ENCODE measurements around the gene SPHKAP. TPM values are rescaled to one million over a fixed set of nuclear protein-coding genes. Genes with fewer than 3 reads are reported as not detected.

SPHKAP gene
- total and polyA plus RNA-seq, 2 of the 4 experiments (the other 2 are of a cell fraction): not detected

DNA sequence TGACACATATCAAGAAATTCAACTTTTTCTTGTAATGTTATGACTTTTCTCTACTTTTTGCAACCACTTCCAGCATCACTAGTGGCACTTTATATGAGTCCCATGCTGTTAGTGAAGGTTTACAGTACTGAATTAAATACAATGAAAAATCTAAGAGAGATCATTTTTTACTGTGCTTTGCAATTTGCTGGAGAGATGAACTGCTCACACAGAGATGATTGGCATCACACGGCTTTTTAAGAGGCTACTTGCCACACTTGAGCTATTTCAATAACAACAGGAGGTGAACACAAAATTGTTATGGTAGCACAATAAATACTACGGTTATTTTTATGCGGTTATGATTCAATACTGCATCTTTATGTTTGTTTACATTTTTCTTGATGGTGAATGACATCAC is 221.2 kb downstream of the SPHKAP start:
- H3K18ac ChIP-seq (ENCODE audit: low read depth, low read length): no peak overlapping the region
- H3K4me3 ChIP-seq (ENCODE audit: insufficient read depth, low read depth, low read length): no peak overlapping the region
- H3K56ac ChIP-seq (ENCODE audit: extremely low read depth, insufficient read depth, low read length): no peak overlapping the region
- DNase-seq (no peak), ATAC-seq (ENCODE audit: low read depth) (no peak)
- H4K20me1 ChIP-seq (ENCODE audit: insufficient read depth, low read length): no peaks in the 10 kb centered on the region
- H4K5ac ChIP-seq (ENCODE audit: low read depth, low read length): no peak overlapping the region
- no peak overlapping the region for H2AK9ac ChIP-seq (replicated peaks; ENCODE audit: low read depth, low read length, poor library complexity)
- H3K4ac ChIP-seq (ENCODE audit: low read depth, low read length): no peak overlapping the region
- no TSS peak for BruUV-seq (replicated peaks)
- in situ Hi-C loops (cut with MboI; ENCODE audit: low sequenced_read_pairs) (no loop called here), dilution Hi-C loops (cut with HindIII; ENCODE audit: low sequenced_read_pairs, unreplicated experiment) (no loop called here), intact Hi-C loops (cut with micrococcal nuclease) (no loop called here)
- no peak overlapping the region for H3K9ac ChIP-seq (ENCODE audit: low read depth, low read length)
- no peak overlapping the region for H2BK20ac ChIP-seq (ENCODE audit: low read depth, low read length)
- no peak overlapping the region for H2BK15ac ChIP-seq (ENCODE audit: low read depth, low read length)
- no peak overlapping the region for H2AFZ ChIP-seq (replicated peaks; ENCODE audit: low read length, poor library complexity)
- no peak overlapping the region for H3K4me2 ChIP-seq (ENCODE audit: low read depth, low read length)
- no peaks in the 10 kb centered on the region for H3K27me3 ChIP-seq (ENCODE audit: control insufficient read depth, insufficient read depth, low read length)
- no peaks in the 10 kb centered on the region for H3K36me3 ChIP-seq (ENCODE audit: control insufficient read depth, insufficient read depth, low read length)
- no peak overlapping the region for H2BK5ac ChIP-seq (ENCODE audit: low read depth, low read length, poor library complexity, severe bottlenecking)
- ChIA-PET POLR2A (ENCODE audit: unreplicated experiment) (no interaction called here), CTCF (interaction anchor here (0.5 kb wide), 1 partner anchor 1259 kb away, joined by 4 read pairs; no protein-coding TSS in a partner anchor)
- no peak for TF ChIP-seq USF2 (IDR thresholded peaks at IDR 0.05; ENCODE audit: low read depth, low read length)
- TF ChIP-seq SMC3 (IDR thresholded peaks at IDR 0.05; ENCODE audit: low read depth, low read length): no peak
- no peak for TF ChIP-seq CEBPB (IDR thresholded peaks at IDR 0.05; ENCODE audit: low read depth, low read length)
- TF ChIP-seq CHD1 (IDR thresholded peaks at IDR 0.05; ENCODE audit: low read depth, low read length): no peak
- no peak for TF ChIP-seq POLR2A (IDR thresholded peaks at IDR 0.05; ENCODE audit: low read depth, low read length)
- no peak for TF ChIP-seq NFE2L2 (IDR thresholded peaks at IDR 0.05; ENCODE audit: low read depth, low read length)
- no peak for TF ChIP-seq MAZ (IDR thresholded peaks at IDR 0.05; ENCODE audit: borderline replicate concordance, low read depth, low read length)
- no peak for TF ChIP-seq MXI1 (IDR thresholded peaks at IDR 0.05; ENCODE audit: borderline replicate concordance, low read depth, low read length)
- TF ChIP-seq MAFK (IDR thresholded peaks at IDR 0.05; ENCODE audit: low read depth, low read length): no peak
- no peak for TF ChIP-seq RAD21 (IDR thresholded peaks at IDR 0.05; ENCODE audit: low read length)
- no peak for TF ChIP-seq BHLHE40 (IDR thresholded peaks at IDR 0.05; ENCODE audit: low read depth, low read length)
- no peak for TF ChIP-seq CTCF (conservative IDR thresholded peaks at IDR 0.05; ENCODE audit: low read depth, low read length)
- no peak for TF ChIP-seq ELK1 (IDR thresholded peaks at IDR 0.05; ENCODE audit: borderline replicate concordance, low read depth, low read length)
- no peak for TF ChIP-seq FOS (IDR thresholded peaks at IDR 0.05; ENCODE audit: low read depth, low read length)
- no peak for TF ChIP-seq RFX5 (IDR thresholded peaks at IDR 0.05; ENCODE audit: low read depth, low read length)
- TF ChIP-seq RCOR1 (IDR thresholded peaks at IDR 0.05; ENCODE audit: insufficient replicate concordance, low read length): no peak
- no peak overlapping the region for H4K91ac ChIP-seq (ENCODE audit: insufficient read depth, low read depth, low read length)
- H3K9me3 ChIP-seq (ENCODE audit: control insufficient read depth, insufficient read depth, low read length): peaks cover 7% of the 10 kb centered on the region; the same call in 1 of the 2 replicates
- no peak overlapping the region for H2BK120ac ChIP-seq (ENCODE audit: low read depth, low read length)
- H3K14ac ChIP-seq (replicated peaks; ENCODE audit: low read depth, low read length): no peak overlapping the region
- no peaks in the 10 kb centered on the region for H3K9me1 ChIP-seq (ENCODE audit: insufficient read depth, low read length)
- H4K8ac ChIP-seq (ENCODE audit: low read depth in 2 of 2, low read length in 2 of 2): no peak overlapping the region
- no peak overlapping the region for H3K27ac ChIP-seq (ENCODE audit: insufficient read depth, low read length)
- H3K79me1 ChIP-seq (ENCODE audit: low read depth in 1 of 2, low read length in 2 of 2): no peaks in the 10 kb centered on the region
- H3K4me1 ChIP-seq (ENCODE audit: control insufficient read depth, insufficient read depth, low read length): no peaks in the 10 kb centered on the region
- H3K23ac ChIP-seq (ENCODE audit: low read depth, low read length): no peak overlapping the region
- H2AK5ac ChIP-seq (ENCODE audit: low read depth, low read length): no peak overlapping the region
- WGBS, 2 experiments (ENCODE audit: extremely low coverage in 2 of 2, insufficient read length in 1 of 2): no CpG with 5 or more reads among the region's 3 CpGs

All from IMR-90 (cell line).